ENCODE measurements around the gene SV2B.

Gene SV2B

GRCh38 chr15:91099995-91100813 is at the start of gene SV2B:
Gene SV2B, plus strand, starts transcription at chr15:91100257. Its CDS starts 126,007 bp downstream, at chr15:91226264.
- H3K36me3 Mint-ChIP-seq (ENCODE audit: low read depth), result no peaks in the 10 kb centered on the region
- H3K27me3 Mint-ChIP-seq, result peaks cover 74% of the 10 kb centered on the region
- H3K4me1 Mint-ChIP-seq, result peaks cover 18% of the 10 kb centered on the region
- DNase-seq (peak; percentile 40), ATAC-seq (peak; percentile 72)
- H3K9me3 Mint-ChIP-seq, result no peaks in the 10 kb centered on the region
- peak within 1 kb of the TSS; percentile 79 for H3K4me3 Mint-ChIP-seq
- H3K27ac Mint-ChIP-seq, result peak within 1 kb of the TSS; percentile 23

- peaks cover 24% of the 10 kb centered on the region for H3K27me3 Mint-ChIP-seq
- H3K4me1 Mint-ChIP-seq, result peaks cover 14% of the 10 kb centered on the region
- no peak overlapping the region for H3K4me3 Mint-ChIP-seq
- H3K9me3 Mint-ChIP-seq, result no peaks in the 10 kb centered on the region
- H3K36me3 Mint-ChIP-seq (ENCODE audit: low read depth), result no peaks in the 10 kb centered on the region
- ATAC-seq (no peak), DNase-seq (no peak)
- H3K27ac Mint-ChIP-seq, result no peak overlapping the region
These were observed 48.8 kb upstream of the SV2B start for GRCh38 chr15:91051248-91051647.

- no peaks in the 10 kb centered on the region for H3K36me3 Mint-ChIP-seq (ENCODE audit: low read depth)
- H3K27ac Mint-ChIP-seq, result no peak overlapping the region
- H3K27me3 Mint-ChIP-seq, result peaks cover 49% of the 10 kb centered on the region
- peaks cover under 1% of the 10 kb centered on the region for H3K4me1 Mint-ChIP-seq
- no peak overlapping the region for H3K4me3 Mint-ChIP-seq
- H3K9me3 Mint-ChIP-seq, result no peaks in the 10 kb centered on the region
- DNase-seq, result no peak
- no peak for ATAC-seq
These were observed 45.2 kb upstream of the SV2B start for GRCh38 chr15:91054816-91055215.

GRCh38 chr15:91055548-91056331 is 44.3 kb upstream of the SV2B start:
- no peaks in the 10 kb centered on the region for H3K9me3 Mint-ChIP-seq
- H3K36me3 Mint-ChIP-seq (ENCODE audit: low read depth), result no peaks in the 10 kb centered on the region
- DNase-seq (peak; percentile 49), ATAC-seq (peak; percentile 36)
- no peak overlapping the region for H3K4me3 Mint-ChIP-seq
- peaks cover 51% of the 10 kb centered on the region for H3K27me3 Mint-ChIP-seq
- no peak overlapping the region for H3K27ac Mint-ChIP-seq
- H3K4me1 Mint-ChIP-seq, result no peaks in the 10 kb centered on the region

GRCh38 chr15:91061230-91061629 is 38.8 kb upstream of the SV2B start:
- DNase-seq, result no peak

GRCh38 chr15:91061997-91062396 is 38.1 kb upstream of the SV2B start:
- peaks cover 27% of the 10 kb centered on the region for H3K27me3 Mint-ChIP-seq
- H3K4me1 Mint-ChIP-seq, result no peaks in the 10 kb centered on the region
- H3K9me3 Mint-ChIP-seq, result peaks cover 8% of the 10 kb centered on the region
- ATAC-seq (no peak), DNase-seq (no peak)
- no peak overlapping the region for H3K4me3 Mint-ChIP-seq
- no peaks in the 10 kb centered on the region for H3K36me3 Mint-ChIP-seq (ENCODE audit: low read depth)
- H3K27ac Mint-ChIP-seq, result no peak overlapping the region

More at GRCh38 chr15:91061230-91061629, 38.8 kb upstream of the SV2B start:
- Mint-ChIP-seq H3K4me1 (no peaks in the 10 kb centered on the region), H3K36me3 (ENCODE audit: low read depth) (no peaks in the 10 kb centered on the region), H3K27me3 (peaks cover 33% of the 10 kb centered on the region), H3K4me3 (no peak overlapping the region), H3K27ac (no peak overlapping the region), H3K9me3 (peaks cover 8% of the 10 kb centered on the region)
- no peak for ATAC-seq

- Mint-ChIP-seq H3K27ac (no peak overlapping the region), H3K27me3 (peaks cover 11% of the 10 kb centered on the region), H3K4me3 (no peak overlapping the region), H3K9me3 (peaks cover 8% of the 10 kb centered on the region), H3K4me1 (no peaks in the 10 kb centered on the region), H3K36me3 (ENCODE audit: low read depth) (no peaks in the 10 kb centered on the region)
- ATAC-seq (no peak), DNase-seq (no peak)
These were observed 34.6 kb upstream of the SV2B start for GRCh38 chr15:91065505-91065904.

GRCh38 chr15:91067036-91067435 is 33.0 kb upstream of the SV2B start:
- no peaks in the 10 kb centered on the region for H3K4me1 Mint-ChIP-seq
- peaks cover 12% of the 10 kb centered on the region for H3K27me3 Mint-ChIP-seq
- no peak overlapping the region for H3K4me3 Mint-ChIP-seq
- peaks cover 8% of the 10 kb centered on the region for H3K9me3 Mint-ChIP-seq
- ATAC-seq (no peak), DNase-seq (no peak)
- H3K27ac Mint-ChIP-seq, result no peak overlapping the region
- H3K36me3 Mint-ChIP-seq (ENCODE audit: low read depth), result no peaks in the 10 kb centered on the region

- no peaks in the 10 kb centered on the region for H3K4me1 Mint-ChIP-seq
- no peak overlapping the region for H3K4me3 Mint-ChIP-seq
- H3K9me3 Mint-ChIP-seq, result peaks cover 8% of the 10 kb centered on the region
- no peak for DNase-seq
- ATAC-seq, result no peak
- H3K36me3 Mint-ChIP-seq (ENCODE audit: low read depth), result no peaks in the 10 kb centered on the region
- peaks cover 19% of the 10 kb centered on the region for H3K27me3 Mint-ChIP-seq
- H3K27ac Mint-ChIP-seq, result no peak overlapping the region
These were observed 31.6 kb upstream of the SV2B start for GRCh38 chr15:91068436-91068835.

- H3K36me3 Mint-ChIP-seq (ENCODE audit: low read depth), result no peaks in the 10 kb centered on the region
- no peak overlapping the region for H3K4me3 Mint-ChIP-seq
- peaks cover 18% of the 10 kb centered on the region for H3K27me3 Mint-ChIP-seq
- H3K27ac Mint-ChIP-seq, result no peak overlapping the region
- peaks cover 8% of the 10 kb centered on the region for H3K9me3 Mint-ChIP-seq
- no peaks in the 10 kb centered on the region for H3K4me1 Mint-ChIP-seq
- no peak for ATAC-seq
- DNase-seq, result no peak
These were observed 31.1 kb upstream of the SV2B start for GRCh38 chr15:91068966-91069365.

GRCh38 chr15:91070872-91071271 is 29.2 kb upstream of the SV2B start:
- H3K27me3 Mint-ChIP-seq, result peaks cover 18% of the 10 kb centered on the region
- H3K9me3 Mint-ChIP-seq, result no peaks in the 10 kb centered on the region
- H3K27ac Mint-ChIP-seq, result no peak overlapping the region
- ATAC-seq, result no peak
- no peak for DNase-seq
- H3K4me1 Mint-ChIP-seq, result no peaks in the 10 kb centered on the region
- H3K4me3 Mint-ChIP-seq, result no peak overlapping the region
- H3K36me3 Mint-ChIP-seq (ENCODE audit: low read depth), result no peaks in the 10 kb centered on the region

GRCh38 chr15:91072161-91072560 is 27.9 kb upstream of the SV2B start:
- no peaks in the 10 kb centered on the region for H3K4me1 Mint-ChIP-seq
- H3K9me3 Mint-ChIP-seq, result no peaks in the 10 kb centered on the region
- H3K27ac Mint-ChIP-seq, result no peak overlapping the region
- H3K27me3 Mint-ChIP-seq, result peaks cover 18% of the 10 kb centered on the region
- no peak for ATAC-seq
- no peak overlapping the region for H3K4me3 Mint-ChIP-seq
- no peak for DNase-seq
- H3K36me3 Mint-ChIP-seq (ENCODE audit: low read depth), result no peaks in the 10 kb centered on the region

- Mint-ChIP-seq H3K36me3 (ENCODE audit: low read depth) (no peaks in the 10 kb centered on the region), H3K27ac (no peak overlapping the region), H3K4me3 (no peak overlapping the region), H3K9me3 (no peaks in the 10 kb centered on the region), H3K27me3 (peaks cover 18% of the 10 kb centered on the region), H3K4me1 (no peaks in the 10 kb centered on the region)
- ATAC-seq (no peak), DNase-seq (no peak)
These were observed 27.0 kb upstream of the SV2B start for GRCh38 chr15:91073077-91073476.

GRCh38 chr15:91073768-91074167 is 26.3 kb upstream of the SV2B start:
- ATAC-seq (no peak), DNase-seq (no peak)
- H3K4me3 Mint-ChIP-seq, result no peak overlapping the region
- H3K9me3 Mint-ChIP-seq, result peaks cover 3% of the 10 kb centered on the region
- peaks cover 18% of the 10 kb centered on the region for H3K27me3 Mint-ChIP-seq
- H3K36me3 Mint-ChIP-seq (ENCODE audit: low read depth), result no peaks in the 10 kb centered on the region
- H3K27ac Mint-ChIP-seq, result no peak overlapping the region
- no peaks in the 10 kb centered on the region for H3K4me1 Mint-ChIP-seq

GRCh38 chr15:91075739-91076138 is 24.3 kb upstream of the SV2B start:
- Mint-ChIP-seq H3K9me3 (peaks cover 12% of the 10 kb centered on the region), H3K4me3 (no peak overlapping the region), H3K4me1 (no peaks in the 10 kb centered on the region), H3K27ac (no peak overlapping the region), H3K27me3 (peaks cover 12% of the 10 kb centered on the region), H3K36me3 (ENCODE audit: low read depth) (no peaks in the 10 kb centered on the region)
- ATAC-seq, result no peak
- DNase-seq, result no peak
